HCT116 (cell line): Measurements from ENCODE around the gene COLEC11.

Experiments
- CTCF ChIP-seq, 3 experiments: fragments of 200-600 bp in 1 of 3; sonication (generic) in 1 of 3; IDR thresholded peaks in 2 of 3; conservative IDR thresholded peaks in 1 of 3; 2 replicates each; pipeline ENCODE4 v1.5.1; 2012 to 2017; ENCODE audit warnings: low read depth in 2 of 3, low read length in 2 of 3, antibody characterized with exemption in 1 of 3, borderline replicate concordance in 1 of 3, control low read depth in 1 of 3, mild to moderate bottlenecking in 1 of 3, mixed read lengths in 1 of 3, mixed run types in 1 of 3, moderate library complexity in 1 of 3; ENCODE audit not compliant: insufficient read depth in 1 of 3
- EZH2 ChIP-seq: fragments of 200-600 bp; sonication (generic); IDR thresholded peaks from 2 replicates; pipeline ENCODE4 v1.6.1; 2017; ENCODE audit warnings: antibody characterized with exemption, mixed run types
- EZH2phosphoT487 ChIP-seq: fragments of 200-600 bp; IDR thresholded peaks from 2 replicates; pipeline ENCODE4 v1.6.1; 2018; ENCODE audit warnings: antibody characterized with exemption, borderline replicate concordance
- JUND ChIP-seq: IDR thresholded peaks from 2 replicates; pipeline ENCODE4 v1.6.1; 2012
- POLR2A ChIP-seq: IDR thresholded peaks from 2 replicates; pipeline ENCODE4 v1.7.0; 2011; ENCODE audit warnings: borderline replicate concordance; ENCODE audit not compliant: insufficient read depth, insufficient read length; ENCODE audit errors: extremely low read depth
- POLR2AphosphoS5 ChIP-seq: IDR thresholded peaks from 2 replicates; pipeline ENCODE4 v1.6.1; 2011; ENCODE audit warnings: mild to moderate bottlenecking, low read depth, low read length, moderate library complexity
- REST ChIP-seq: IDR thresholded peaks from 2 replicates; pipeline ENCODE4 v1.6.1; 2012; ENCODE audit warnings: low read depth
- SP1 ChIP-seq: IDR thresholded peaks from 2 replicates; pipeline ENCODE4 v1.6.1; 2012; ENCODE audit warnings: low read depth
- ZFX ChIP-seq: fragments of 450-650 bp; IDR thresholded peaks from 2 replicates; pipeline ENCODE4 v1.6.1; 2017
- ZNF274 ChIP-seq: fragments of 200-500 bp; sonication (Bioruptor generic); IDR thresholded peaks from 2 replicates; pipeline ENCODE4 v1.6.1; 2014; ENCODE audit warnings: mild to moderate bottlenecking, low read depth, low read length, inconsistent platforms

GRCh38 chr2:3584608-3585260, 10.2 kb upstream of the COLEC11 start:
- no peak for TF ChIP-seq ZNF274
- TF ChIP-seq CTCF (IDR thresholded peaks at IDR 0.05 in 2 of 3, conservative IDR thresholded peaks at IDR 0.05 in 1 of 3; ENCODE audit: borderline replicate concordance in 1 of 3, insufficient read depth in 1 of 3, low read depth in 2 of 3, low read length in 2 of 3) = no peak
- TF ChIP-seq POLR2A = no peak
- no peak for TF ChIP-seq SP1
- TF ChIP-seq ZFX = no peak
- TF ChIP-seq REST = no peak
- no peak for TF ChIP-seq JUND
- no peak for TF ChIP-seq POLR2AphosphoS5
- TF ChIP-seq EZH2 = no peak
- TF ChIP-seq EZH2phosphoT487 = no peak
